Measurements from ENCODE around the gene NAALADL2. TPM values are rescaled to one million over a fixed set of nuclear protein-coding genes. Genes with fewer than 3 reads are reported as not detected.

Gene NAALADL2
- total and polyA plus RNA-seq, 2 of the 8 experiments (the other 6 are each of a cell fraction or from before 2014, with no cell fraction given) = 0.12 to 0.22 TPM

GRCh38 chr3:175495331-175495730 is 636.2 kb downstream of the NAALADL2 start:
- Histone ChIP-seq H3K4me3 (ENCODE audit: extremely low read depth in 1 of 4, insufficient read depth in 2 of 4, low read depth in 3 of 4, low read length in 4 of 4) (no peak overlapping the region), H3K36me3 (ENCODE audit: control insufficient read depth in 2 of 4, insufficient read depth in 4 of 4, low read length in 3 of 4) (no peaks in the 10 kb centered on the region; a peak in 1 of 8 replicates)
- FAIRE-seq = no peak
- no peak for TF ChIP-seq HDAC6 (IDR thresholded peaks at IDR 0.05; ENCODE audit: low read depth, low read length)
- no peak for TF ChIP-seq YY1 (IDR thresholded peaks at IDR 0.05; ENCODE audit: low read depth, low read length)
- no peak for TF ChIP-seq TEAD4 (IDR thresholded peaks at IDR 0.05; ENCODE audit: low read depth, low read length)
- no peak for TF ChIP-seq RXRA (IDR thresholded peaks at IDR 0.05; ENCODE audit: insufficient read depth, low read depth, low read length)
- TF ChIP-seq NANOG (IDR thresholded peaks at IDR 0.05; ENCODE audit: insufficient read depth, low read depth, low read length, poor library complexity, severe bottlenecking) = no peak
- TF ChIP-seq RFX5 (IDR thresholded peaks at IDR 0.05; ENCODE audit: borderline replicate concordance, low read depth, low read length) = no peak
- TF ChIP-seq SP2 (IDR thresholded peaks at IDR 0.05; ENCODE audit: low read length) = no peak
- no peak for TF ChIP-seq TAF7 (optimal IDR thresholded peaks at IDR 0.05; ENCODE audit: borderline replicate concordance, low read depth, low read length)
- TF ChIP-seq FOSL1 (IDR thresholded peaks at IDR 0.05; ENCODE audit: insufficient read depth, low read depth, low read length) = no peak
- TF ChIP-seq PHF8 (conservative IDR thresholded peaks at IDR 0.05; ENCODE audit: low read depth, low read length) = no peak
- TF ChIP-seq CBX8 (IDR thresholded peaks at IDR 0.05; ENCODE audit: borderline replicate concordance, low read depth, low read length) = no peak
- TF ChIP-seq, protein P1, sequence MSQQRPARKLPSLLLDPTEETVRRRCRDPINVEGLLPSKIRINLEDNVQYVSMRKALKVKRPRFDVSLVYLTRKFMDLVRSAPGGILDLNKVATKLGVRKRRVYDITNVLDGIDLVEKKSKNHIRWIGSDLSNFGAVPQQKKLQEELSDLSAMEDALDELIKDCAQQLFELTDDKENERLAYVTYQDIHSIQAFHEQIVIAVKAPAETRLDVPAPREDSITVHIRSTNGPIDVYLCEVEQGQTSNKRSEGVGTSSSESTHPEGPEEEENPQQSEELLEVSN (IDR thresholded peaks at IDR 0.05) = no peak
- TF ChIP-seq POLR2AphosphoS5 (IDR thresholded peaks at IDR 0.05; ENCODE audit: low read depth, low read length) = no peak
- TF ChIP-seq JUND (IDR thresholded peaks at IDR 0.05; ENCODE audit: low read length) = no peak
- no peak for TF ChIP-seq JUN (IDR thresholded peaks at IDR 0.05; ENCODE audit: low read depth, low read length)

More at GRCh38 chr3:175495331-175495730, 636.2 kb downstream of the NAALADL2 start:
- Histone ChIP-seq H3K18ac (ENCODE audit: extremely low read depth, low read length) (no peak overlapping the region), H2BK15ac (ENCODE audit: low read length) (no peak overlapping the region), H4K8ac (ENCODE audit: extremely low read depth, insufficient read depth, low read length) (no peak overlapping the region), H3K9ac (replicated peaks in 1 of 4; ENCODE audit: extremely low read depth in 1 of 4, low read depth in 3 of 4, low read length in 3 of 4) (no peak overlapping the region), H3K27ac (ENCODE audit: low read depth, low read length) (no peak overlapping the region), H4K91ac (replicated peaks; ENCODE audit: insufficient read length, low read length) (no peak overlapping the region), H3K4me1 (replicated peaks in 1 of 4; ENCODE audit: control insufficient read depth in 3 of 4, insufficient read depth in 4 of 4, low read length in 3 of 4) (no peaks in the 10 kb centered on the region), H2BK5ac (ENCODE audit: low read depth, low read length) (no peak overlapping the region), H3K23me2 (ENCODE audit: low read depth, low read length) (no peaks in the 10 kb centered on the region), H2BK120ac (replicated peaks; ENCODE audit: low read depth, low read length) (no peak overlapping the region), H3K9me3 (ENCODE audit: insufficient read depth in 2 of 2, low read depth in 1 of 2, low read length in 1 of 2) (no peaks in the 10 kb centered on the region), H3K23ac (ENCODE audit: insufficient read length) (no peak overlapping the region), H2BK12ac (ENCODE audit: low read depth, low read length) (no peak overlapping the region), H2AK5ac (ENCODE audit: low read depth, low read length) (no peak overlapping the region), H2AFZ (ENCODE audit: low read length) (no peak overlapping the region), H3K79me1 (ENCODE audit: low read depth, low read length) (no peaks in the 10 kb centered on the region), H3K4me2 (ENCODE audit: insufficient read depth in 1 of 2, low read depth in 2 of 2, low read length in 2 of 2) (no peak overlapping the region), H3K4ac (replicated peaks; ENCODE audit: insufficient read length, low read depth, low read length) (no peak overlapping the region), H3K14ac (ENCODE audit: insufficient read length) (no peak overlapping the region), H2BK20ac (ENCODE audit: low read length) (no peak overlapping the region), H4K5ac (ENCODE audit: insufficient read length, low read depth, low read length) (no peak overlapping the region), H3K56ac (replicated peaks; ENCODE audit: insufficient read length, low read depth, low read length) (no peak overlapping the region), H4K20me1 (replicated peaks in 1 of 2; ENCODE audit: control insufficient read depth in 1 of 2, insufficient read depth in 2 of 2, low read length in 2 of 2) (no peaks in the 10 kb centered on the region), H3K79me2 (ENCODE audit: control insufficient read depth in 1 of 2, insufficient read depth in 2 of 2, low read length in 2 of 2) (no peaks in the 10 kb centered on the region), H3K27me3 (replicated peaks in 1 of 4; ENCODE audit: control insufficient read depth in 3 of 4, extremely low read depth in 1 of 4, insufficient read depth in 3 of 4, low read length in 3 of 4) (no peaks in the 10 kb centered on the region)
- no peak for DNase-seq (ENCODE audit: low read depth in 1 of 2, low spot score in 2 of 2)
- WGBS, 2 experiments (ENCODE audit: extremely low coverage in 1 of 2, insufficient coverage in 1 of 2, insufficient read length in 1 of 2, insufficient replicate concordance in 2 of 2, low coverage in 1 of 2, low lambda C conversion rate in 2 of 2, missing lambda C conversion rate in 1 of 2) = 93% methylated on average over 3 of the region's 3 CpGs; no CpG with 5 or more reads in 1 of the 2 experiments
- POLR2A ChIA-PET (ENCODE audit: partially characterized antibody) = no interaction called here
- CTCF ChIA-PET (ENCODE audit: partially characterized antibody) = no interaction called here
